Adrenal gland (tissue), 19 donors: ENCODE data around the gene RICTOR. TPM values are rescaled to one million over a fixed set of nuclear protein-coding genes. Genes with fewer than 3 reads are reported as not detected.

Experiments used
- DNase-seq, 7 donors: peaks; one replicate each; pipeline ENCODE4 v3.0.0-alpha.2; 2019 to 2020
- H3K27ac ChIP-seq, 5 donors: fragments of 200-600 bp; sonication (generic) in 4 of 5; 1 replicate in 3 of 5; 2 replicates in 2 of 5; pipeline versions ENCODE4 v1.5.1 to v1.8.0; 2016 to 2020; ENCODE audit warnings: mild to moderate bottlenecking in 1 of 5
- H3K27me3 ChIP-seq: fragments of 200-600 bp; 2 replicates; pipeline ENCODE4 v1.8.0; 2021
- H3K36me3 ChIP-seq, 2 donors: fragments of 200-600 bp; replicated peaks in 1 of 2; 1 replicate in 1 of 2; 2 replicates in 1 of 2; pipeline versions ENCODE4 v1.5.1 to v1.8.0; 2018 to 2022
- H3K4me1 ChIP-seq, 2 donors: fragments of 200-600 bp; replicated peaks in 1 of 2; 1 replicate in 1 of 2; 2 replicates in 1 of 2; pipeline versions ENCODE4 v1.5.1 to v1.8.0; 2018 to 2021
- H3K4me3 ChIP-seq, 4 donors: fragments of 200-600 bp; sonication (generic) in 3 of 4; one replicate each; pipeline ENCODE4 v1.5.1; 2016 to 2018
- H3K9me3 ChIP-seq, 3 donors: fragments of 200-600 bp; sonication (generic) in 1 of 3; replicated peaks in 1 of 3; 1 replicate in 2 of 3; 2 replicates in 1 of 3; pipeline versions ENCODE4 v1.5.1 to v1.8.0; 2016 to 2021
- CTCF ChIP-seq, 6 experiments: fragments of 450-650 bp in 4 of 6; fragments of 200-600 bp in 2 of 6; sonication (generic) in 1 of 6; IDR thresholded peaks; 1 replicate in 5 of 6; 2 replicates in 1 of 6; pipeline versions ENCODE4 v1.5.1 to v1.8.0; 2016 to 2021; ENCODE audit warnings: antibody characterized with exemption in 6 of 6, mild to moderate bottlenecking in 2 of 6, moderate library complexity in 1 of 6
- POLR2A ChIP-seq, 2 donors: fragments of 450-650 bp; IDR thresholded peaks; one replicate each; pipeline ENCODE4 v1.6.1; 2017; ENCODE audit warnings: antibody characterized with exemption in 2 of 2, mild to moderate bottlenecking in 2 of 2, moderate library complexity in 1 of 2
- WGBS, 4 donors: extraction: QIAGEN DNeasy Blood & Tissue Kit in 2 of 4; methylation state at CpG; one replicate each; pipeline versions ENCODE4 v1.1.5 to v1.1.7; 2013 to 2017; 5-methylcytosine and 5-hydroxymethylcytosine counted together
- intact Hi-C, 2 donors: fragments of 100-400 bp; cut with DNase I; formaldehyde crosslinking; loops; one replicate each; pipeline versions ENCODE4 v1.14.1 to v1.15.0; 2022 to 2023
- long read RNA-seq, 10 donors: library from polyadenylated mRNA in 3 of 10; unstranded in 2 of 10; stranded (forward) in 1 of 10; transcript quantifications; one replicate each; pipeline ENCODE4 v2.0.0 and lab custom pipeline, GENCODE V29; 2021 to 2026
- polyA plus RNA-seq, 3 donors: library from polyadenylated mRNA; stranded (reverse); fragments of 200-250 nt in 2 of 3; fragments of 350-450 nt in 1 of 3; fragmentation: Illumina TruSeq in 1 of 3; extraction: RNeasy Lipid Tissue Mini Kit (QIAGEN cat#74804) in 1 of 3; gene quantifications; one replicate each; pipeline ENCODE4 v1.2.3, GENCODE V29; 2013 to 2014
- total RNA-seq, 9 donors: library from RNA; depleted of rRNA in 4 of 9; stranded (reverse); fragments of >200 nt in 4 of 9; fragments of 120-200 nt in 1 of 9; fragmentation: NEBNext Ultra II Directional in 1 of 9; extraction: Animal tissue kit (Norgen Biotek cat#: 25700) in 1 of 9; gene quantifications; one replicate each; pipeline versions ENCODE4 v1.1.0 to v1.2.4, GENCODE V29; 2013 to 2023
- donor health status: healthy with polysubstance abuse.
- donor health status: Bipolar disorder and iron deficiency.
- donor health status: DM: yes; HTN: yes; CAD: no.
- donor health status: DM: no; HTN: no; CAD: no.
- donor health status: DM: no; HTN: no; CAD: no.
- donor health status: DM: yes; HTN: yes; CAD: no.

Gene RICTOR
- total RNA-seq (10 to 100 TPM; 10.6 to 44.7 (median 25.1) TPM), polyA plus RNA-seq (10 to 100 TPM in 1 of 3 donors, 1 to 10 TPM in 2; 4.7 to 10.2 (median 9.7) TPM)
- long read RNA-seq, donor 1 = 0 reads
- long read RNA-seq, donor 2, partial matches to known transcripts = 0 of 2 reads
- long read RNA-seq, donor 2, other reads (novel, unspliced or antisense) = 0 of 2 reads
- long read RNA-seq, donor 3, partial matches to known transcripts = 0 of 1 reads
- long read RNA-seq, donor 3, other reads (novel, unspliced or antisense) = 0 of 1 reads
- long read RNA-seq, donor 4, partial matches to known transcripts = 1 of 3 reads
- long read RNA-seq, donor 4, other reads (novel, unspliced or antisense) = 2 of 3 reads
- long read RNA-seq, donor 5, full-length matches to known transcripts = 1 of 3 reads
- long read RNA-seq, donor 5, partial matches to known transcripts = 1 of 3 reads
- long read RNA-seq, donor 5, other reads (novel, unspliced or antisense) = 1 of 3 reads
- long read RNA-seq, donor 6, partial matches to known transcripts = 2 of 5 reads
- long read RNA-seq, donor 6, other reads (novel, unspliced or antisense) = 2 of 5 reads
- long read RNA-seq, donor 7 = 0 reads
- long read RNA-seq, donor 8 = 0 reads
- long read RNA-seq, donor 9 = 0 reads
- long read RNA-seq, donor 10, partial matches to known transcripts = 0 of 2 reads
- long read RNA-seq, donor 10, other reads (novel, unspliced or antisense) = 0 of 2 reads

GRCh38 chr5:39074017-39074814 lies at the start of gene RICTOR:
Gene RICTOR (minus strand): TSS chr5:39074399. CDS start chr5:39074377, 22 bp downstream.
- 0 to 7% (median 0%) methylated on average over 3 to 94 of the region's 94 CpGs for WGBS, 4 donors
- peak; percentile 89 to 93 (median 91) for DNase-seq
- Histone ChIP-seq H3K9me3 (no peaks in the 10 kb centered on the region), H3K4me3 (peak within 1 kb of the TSS; percentile 89 to 99 (median 98)), H3K27me3 (no peaks in the 10 kb centered on the region), H3K4me1 (peaks cover 6 to 37% of the 10 kb centered on the region in 2 donors), H3K27ac (peak within 1 kb of the TSS; percentile 90 to 99 (median 97)), H3K36me3 (no peaks in the 10 kb centered on the region)
- intact Hi-C loops = no loop called here
- TF ChIP-seq POLR2A (IDR thresholded peaks at IDR 0.05) (peak in 1 of 2 donors; percentile 68), CTCF (IDR thresholded peaks at IDR 0.05) (no peak)

GRCh38 chr5:39121922-39122321 lies 47.7 kb upstream of the RICTOR start:
- no peak for TF ChIP-seq POLR2A (IDR thresholded peaks at IDR 0.05)
- TF ChIP-seq CTCF (IDR thresholded peaks at IDR 0.05) = no peak
- Histone ChIP-seq H3K9me3 (no peaks in the 10 kb centered on the region), H3K4me3 (no peak overlapping the region), H3K4me1 (no peaks in the 10 kb centered on the region), H3K36me3 (no peaks in the 10 kb centered on the region), H3K27ac (no peak overlapping the region), H3K27me3 (no peaks in the 10 kb centered on the region)
- intact Hi-C loops = no loop called here
- 74 to 97% (median 90%) methylated on average over 2 of the region's 2 CpGs for WGBS, 4 donors
- DNase-seq = no peak

- H3K4me1 ChIP-seq = peaks cover 0 to 2% of the 10 kb centered on the region in 2 donors
- no peaks in the 10 kb centered on the region for H3K9me3 ChIP-seq
- WGBS, 4 donors = 74 to 84% (median 80%) methylated on average over 1 of the region's 1 CpG
- no peaks in the 10 kb centered on the region for H3K36me3 ChIP-seq
- H3K27ac ChIP-seq = no peak overlapping the region
- intact Hi-C loops = no loop called here
- no peaks in the 10 kb centered on the region for H3K27me3 ChIP-seq
- no peak overlapping the region for H3K4me3 ChIP-seq
- no peak for TF ChIP-seq POLR2A (IDR thresholded peaks at IDR 0.05)
- no peak for TF ChIP-seq CTCF (IDR thresholded peaks at IDR 0.05)
- DNase-seq = no peak
Measured at GRCh38 chr5:39121315-39121714, 47.1 kb upstream of the RICTOR start.

GRCh38 chr5:39120052-39120420 lies 45.8 kb upstream of the RICTOR start:
- no peaks in the 10 kb centered on the region for H3K36me3 ChIP-seq
- intact Hi-C loops = no loop called here
- 86 to 93% (median 90%) methylated on average over 1 of the region's 1 CpG for WGBS, 4 donors
- peaks cover 0 to 3% of the 10 kb centered on the region in 2 donors for H3K4me1 ChIP-seq
- no peak for DNase-seq
- H3K27ac ChIP-seq = no peak overlapping the region
- H3K4me3 ChIP-seq = no peak overlapping the region
- H3K27me3 ChIP-seq = no peaks in the 10 kb centered on the region
- TF ChIP-seq POLR2A (IDR thresholded peaks at IDR 0.05) = no peak
- TF ChIP-seq CTCF (IDR thresholded peaks at IDR 0.05) = no peak
- no peaks in the 10 kb centered on the region for H3K9me3 ChIP-seq
